Activated T-cell treated with anti-CD3 and anti-CD28 coated beads, Interleukin-2, amount 50 U/mL, for 48 hours (primary cell): ENCODE data around the gene SOCS6.
"Not testable (repeated sequence)": the region's sequence is repeated elsewhere in the genome, so short reads cannot be mapped to it uniquely, and the experiment has no call there.

Source experiments
- DNase-seq, 2 experiments: peaks; one replicate each; pipeline ENCODE4 v3.0.0-alpha.2; 2020

The SOCS6 gene, protein sequence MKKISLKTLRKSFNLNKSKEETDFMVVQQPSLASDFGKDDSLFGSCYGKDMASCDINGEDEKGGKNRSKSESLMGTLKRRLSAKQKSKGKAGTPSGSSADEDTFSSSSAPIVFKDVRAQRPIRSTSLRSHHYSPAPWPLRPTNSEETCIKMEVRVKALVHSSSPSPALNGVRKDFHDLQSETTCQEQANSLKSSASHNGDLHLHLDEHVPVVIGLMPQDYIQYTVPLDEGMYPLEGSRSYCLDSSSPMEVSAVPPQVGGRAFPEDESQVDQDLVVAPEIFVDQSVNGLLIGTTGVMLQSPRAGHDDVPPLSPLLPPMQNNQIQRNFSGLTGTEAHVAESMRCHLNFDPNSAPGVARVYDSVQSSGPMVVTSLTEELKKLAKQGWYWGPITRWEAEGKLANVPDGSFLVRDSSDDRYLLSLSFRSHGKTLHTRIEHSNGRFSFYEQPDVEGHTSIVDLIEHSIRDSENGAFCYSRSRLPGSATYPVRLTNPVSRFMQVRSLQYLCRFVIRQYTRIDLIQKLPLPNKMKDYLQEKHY

GRCh38 chr18:70288851-70289328, at the start of gene SOCS6:
SOCS6 (plus strand) TSS chr18:70289045; CDS start chr18:70324669, 35,624 bp downstream.
- DNase-seq, result peak; percentile 55 to 68

GRCh38 chr18:70243131-70243929, 45.5 kb upstream of the SOCS6 start:
- no peak for DNase-seq

DNA sequence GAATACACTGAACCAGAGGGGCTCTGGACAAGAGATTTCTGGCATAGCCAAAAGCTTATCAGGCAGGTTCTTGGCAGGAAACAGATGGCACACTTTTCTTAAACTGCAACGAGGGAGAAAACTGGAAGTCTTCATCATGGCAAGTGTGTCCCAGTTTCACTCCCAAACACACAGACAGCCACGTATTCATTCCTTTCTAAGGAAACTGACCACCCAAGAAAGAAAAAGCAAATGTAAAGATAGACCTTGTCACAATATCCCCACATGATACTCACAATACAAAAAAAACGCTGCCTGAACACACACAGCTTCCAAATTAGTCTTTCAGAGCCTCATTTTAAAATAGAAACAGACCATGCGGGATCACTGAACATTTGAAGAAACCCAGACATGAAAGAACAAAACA, 42.8 kb upstream of the SOCS6 start:
- no peak for DNase-seq

- no peak for DNase-seq
These were observed 39.7 kb upstream of the SOCS6 start for GRCh38 chr18:70249118-70249517.

DNA sequence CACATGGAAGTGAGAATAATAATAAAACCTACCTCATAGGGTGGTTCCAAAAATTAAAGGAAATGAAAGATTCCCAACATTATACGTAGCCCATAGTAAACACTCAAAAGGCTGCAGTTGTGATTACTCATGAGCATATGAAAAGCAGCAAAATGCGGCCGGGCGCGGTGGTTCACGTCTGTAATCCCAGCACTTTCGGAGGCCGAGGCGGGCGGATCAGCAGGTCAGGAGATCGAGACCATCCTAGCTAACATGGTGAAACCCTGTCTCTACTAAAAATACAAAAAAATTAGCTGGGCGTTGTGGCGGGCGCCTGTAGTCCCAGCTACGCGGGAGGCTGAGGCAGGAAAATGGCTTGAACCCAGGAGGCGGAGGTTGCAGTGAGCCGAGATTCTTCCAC, 39.0 kb upstream of the SOCS6 start:
- not testable (repeated sequence) for DNase-seq

GRCh38 chr18:70250781-70251180, 38.1 kb upstream of the SOCS6 start:
- no peak for DNase-seq

GRCh38 chr18:70256184-70256583, 32.7 kb upstream of the SOCS6 start:
- no peak for DNase-seq

- DNase-seq, result no peak
These were observed 31.9 kb upstream of the SOCS6 start for GRCh38 chr18:70256994-70257393.

DNA sequence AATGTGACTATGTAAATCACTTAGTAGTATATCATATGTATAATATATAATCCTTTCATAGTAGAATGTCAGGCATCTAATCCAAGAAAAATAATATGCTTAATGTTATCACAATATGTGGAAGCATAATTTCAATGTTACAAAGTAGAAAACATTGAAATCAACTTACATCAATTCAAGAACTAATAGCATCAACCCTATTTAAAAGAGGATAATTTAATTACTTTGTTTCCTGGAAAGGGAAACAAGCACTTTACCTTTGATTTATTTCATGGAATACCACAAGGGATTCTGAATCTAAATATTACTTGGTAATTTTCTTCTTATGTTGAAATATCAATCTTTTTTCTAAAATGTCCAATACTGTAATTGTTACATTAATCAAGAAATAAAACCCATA, 30.6 kb upstream of the SOCS6 start:
- DNase-seq, result no peak

GRCh38 chr18:70260683-70261082, 28.2 kb upstream of the SOCS6 start:
- DNase-seq, result no peak

DNA sequence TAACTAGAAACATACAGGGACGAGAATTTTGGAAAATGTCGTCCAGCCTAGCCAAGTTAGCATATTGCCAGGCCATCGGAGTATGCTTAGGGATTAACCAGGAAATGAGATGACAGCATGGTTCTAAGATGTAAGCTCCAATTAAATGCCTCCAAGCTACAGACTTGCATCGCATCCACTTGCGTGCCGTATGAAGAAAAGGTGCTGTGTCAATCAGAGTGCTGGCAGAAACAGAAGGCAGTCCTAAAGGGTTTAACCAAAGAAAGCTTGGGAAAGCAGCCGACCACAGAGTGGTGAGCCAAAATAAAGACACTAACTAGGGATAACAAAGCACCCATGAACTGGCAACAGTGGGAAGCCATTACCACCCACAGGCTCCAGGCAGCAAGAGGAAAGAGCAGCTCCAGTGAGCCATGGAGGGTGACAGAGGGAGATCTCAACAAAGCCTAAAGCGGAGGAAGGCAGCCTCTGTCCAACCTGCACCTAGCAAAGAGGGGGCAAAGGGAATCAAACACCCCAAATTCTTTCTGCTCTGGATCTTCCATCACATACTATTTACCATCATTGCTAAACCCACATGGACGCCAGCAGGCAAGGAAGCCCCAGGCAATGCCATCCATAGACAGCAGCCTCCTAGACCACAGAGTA, 27.6 kb upstream of the SOCS6 start:
- DNase-seq, result no peak

- no peak for DNase-seq
These were observed 25.5 kb upstream of the SOCS6 start for GRCh38 chr18:70263336-70263735.

- DNase-seq, result no peak
These were observed 17.1 kb upstream of the SOCS6 start for GRCh38 chr18:70271742-70272141.

DNA sequence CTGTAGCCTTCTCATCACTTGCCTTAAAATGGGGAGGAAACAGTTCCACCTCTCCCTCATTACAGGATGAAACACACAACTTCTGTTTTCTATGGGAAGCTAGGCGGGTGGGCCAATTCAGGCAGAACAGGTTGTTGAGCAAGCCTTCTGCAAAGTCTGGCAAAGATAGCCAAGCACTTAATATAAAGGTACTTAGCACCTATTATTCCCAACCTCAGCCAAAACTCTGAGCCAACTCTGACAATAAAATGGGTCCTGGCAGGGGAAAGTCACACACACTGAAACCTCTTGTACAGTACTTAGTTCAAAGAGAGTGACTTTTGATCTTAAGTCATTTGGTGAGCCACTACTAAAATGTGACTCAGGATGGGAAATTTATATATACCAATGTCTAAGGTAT, 15.8 kb upstream of the SOCS6 start:
- DNase-seq, result no peak

GRCh38 chr18:70276416-70277191, 12.2 kb upstream of the SOCS6 start:
- DNase-seq, result no peak

- DNase-seq, result no peak
These were observed 9.4 kb upstream of the SOCS6 start for GRCh38 chr18:70279470-70279869.

- DNase-seq, result no peak
These were observed 8.6 kb upstream of the SOCS6 start for GRCh38 chr18:70280007-70280925.

DNA sequence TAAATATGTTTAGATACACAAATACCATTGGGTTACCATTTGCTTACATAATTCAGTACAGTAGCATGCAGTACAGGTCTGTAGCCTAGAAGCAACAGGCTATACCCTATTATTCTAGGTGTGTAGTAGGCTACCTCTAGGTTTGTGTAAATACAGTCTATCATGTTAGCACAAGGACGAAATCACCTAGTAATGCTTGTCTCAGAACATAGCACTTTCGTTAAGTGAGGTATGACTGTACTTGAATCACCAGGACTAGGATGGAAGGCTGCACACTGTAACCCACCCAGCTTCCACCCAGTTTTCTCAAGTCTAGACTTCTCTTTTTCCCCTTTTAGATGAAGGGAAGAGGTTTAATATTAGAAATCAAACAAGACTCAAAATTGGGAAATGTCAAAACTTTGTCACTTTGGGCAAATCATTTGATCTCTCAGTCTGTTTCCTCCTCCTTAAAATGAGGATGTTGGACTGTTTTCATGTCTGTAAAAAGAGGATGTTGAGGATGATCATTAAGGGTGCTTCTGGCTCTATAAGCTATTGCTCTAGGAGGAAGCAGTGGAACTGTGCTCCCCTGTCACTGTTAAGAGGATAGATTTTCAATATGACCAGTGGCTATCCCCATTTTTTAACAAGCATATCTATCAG, 3.7 kb upstream of the SOCS6 start:
- no peak for DNase-seq

GRCh38 chr18:70287731-70288130, 1.1 kb upstream of the SOCS6 start:
- no peak for DNase-seq

DNA sequence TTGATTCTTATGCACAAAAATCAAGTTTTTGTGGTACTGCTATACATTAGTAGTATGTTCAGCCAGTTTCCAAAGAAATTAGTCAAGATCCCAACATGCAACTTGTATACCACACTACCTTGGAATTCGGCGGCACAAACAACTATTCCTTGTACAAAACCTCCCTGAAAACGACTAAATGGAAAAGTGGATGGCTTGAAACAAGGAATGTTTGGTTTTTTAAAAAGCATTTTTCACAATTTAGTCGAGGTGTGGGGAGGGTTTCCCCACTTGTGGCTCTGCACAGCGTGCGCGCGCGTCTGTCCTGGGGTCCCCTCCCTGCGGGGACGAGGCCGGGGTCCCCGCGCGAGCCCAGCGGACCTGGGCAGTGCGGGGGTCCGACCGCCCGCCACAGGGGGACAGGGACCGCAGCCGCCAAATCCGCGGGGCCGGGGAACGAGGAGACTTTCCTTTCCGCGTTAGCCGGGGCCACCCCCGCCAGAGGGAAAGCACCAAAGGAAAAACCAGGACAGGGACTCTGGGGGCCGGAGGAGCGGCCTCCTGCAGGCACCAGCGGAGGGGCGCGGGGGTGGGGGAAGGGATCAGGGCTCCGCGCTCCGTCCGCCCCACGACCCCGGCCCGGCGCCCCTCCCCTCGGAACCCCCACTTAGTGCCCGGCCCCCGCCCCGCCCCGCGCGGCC, 534 bp upstream of the SOCS6 start:
- DNase-seq, result peak in 1 of 2 experiments; percentile 26
